ENCODE results near the gene SLC17A7.

SLC17A7 gene

GRCh38 chr19:49427339-49427738 lies 14.0 kb downstream of the SLC17A7 start:
- DNase-seq (ENCODE audit: low read depth), result no peak

DNA sequence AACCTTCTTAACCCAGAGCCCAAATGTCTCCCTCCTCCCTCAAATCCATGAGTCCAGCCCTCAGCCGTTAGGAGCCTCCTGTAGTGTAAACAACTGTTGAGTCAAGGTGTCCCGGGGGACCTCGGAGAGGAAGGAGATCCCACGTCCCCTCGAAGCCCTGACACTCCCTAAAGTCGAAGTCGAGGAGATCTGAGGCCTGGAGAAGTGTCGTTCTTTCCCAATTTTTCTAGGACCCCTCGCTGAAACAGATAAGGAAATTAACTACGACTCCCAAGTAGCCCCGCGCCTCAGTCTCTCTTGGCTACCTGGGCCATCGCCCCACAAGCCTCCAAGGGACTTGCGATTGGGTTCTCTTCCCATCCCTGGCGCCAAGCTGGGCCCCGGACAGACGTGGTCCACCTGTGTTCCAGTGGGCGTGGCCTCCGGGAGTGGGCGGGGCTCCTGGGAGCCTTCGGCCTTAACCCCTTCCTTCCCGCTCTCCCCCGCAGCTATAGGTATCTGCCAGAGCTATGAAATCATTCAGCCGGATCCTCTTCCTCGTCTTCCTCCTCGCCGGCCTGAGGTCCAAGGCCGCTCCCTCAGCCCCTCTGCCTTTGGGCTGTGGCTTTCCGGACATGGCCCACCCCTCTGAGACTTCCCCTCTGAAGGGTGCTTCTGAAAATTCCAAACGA lies 15.3 kb downstream of the SLC17A7 start:
- no peak for DNase-seq (ENCODE audit: low read depth)

- no peak for DNase-seq (ENCODE audit: low read depth)
Observed at GRCh38 chr19:49425178-49425577, 16.1 kb downstream of the SLC17A7 start, which contains the start of gene GFY. TSS of gene GFY (plus strand) at chr19:49425388. CDS start at chr19:49426431, 1,043 bp downstream.

GRCh38 chr19:49423985-49424303 lies 17.4 kb downstream of the SLC17A7 start:
- no peak for DNase-seq (ENCODE audit: low read depth)

- DNase-seq (ENCODE audit: low read depth), result no peak
Observed at GRCh38 chr19:49423071-49423984, 18.0 kb downstream of the SLC17A7 start, which contains the start of gene PTH2. TSS of gene PTH2 (minus strand) at chr19:49423441. CDS start at chr19:49423339, 102 bp downstream.

DNA sequence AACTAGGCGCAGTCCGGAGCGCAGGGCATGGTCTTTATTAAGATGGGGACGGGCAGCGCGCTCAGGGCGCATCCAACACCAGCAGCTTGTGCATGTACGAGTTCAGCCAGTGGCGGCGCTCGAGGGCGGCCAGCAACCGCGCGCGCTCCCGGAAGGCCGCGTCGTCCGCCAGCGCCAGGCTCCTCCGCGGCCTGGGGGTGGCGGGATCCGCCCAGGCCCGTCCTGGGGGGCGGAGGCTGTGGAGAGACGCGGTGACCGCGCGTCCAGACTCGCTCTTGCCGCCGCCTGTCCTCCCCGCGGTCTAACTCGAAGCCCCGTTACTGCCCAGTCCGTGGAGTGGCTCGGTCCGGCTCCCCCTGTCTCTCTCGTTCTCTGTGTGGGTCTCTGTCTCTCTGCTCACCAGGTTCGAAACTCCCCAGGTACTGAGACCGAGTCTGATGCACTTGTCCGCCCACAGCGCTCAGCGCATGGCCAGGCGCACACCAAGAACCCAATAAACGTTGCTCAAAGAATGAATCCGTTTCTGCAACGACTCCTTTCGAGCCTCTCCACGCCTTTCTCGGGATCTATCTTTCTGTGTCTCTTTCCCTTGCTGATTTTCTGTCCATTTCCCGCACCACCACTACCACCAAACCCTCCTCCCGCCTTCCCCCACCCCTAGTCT lies 18.8 kb downstream of the SLC17A7 start:
- DNase-seq (ENCODE audit: low read depth), result no peak

GRCh38 chr19:49421878-49422202 lies 19.5 kb downstream of the SLC17A7 start:
- DNase-seq (ENCODE audit: low read depth), result no peak

DNA sequence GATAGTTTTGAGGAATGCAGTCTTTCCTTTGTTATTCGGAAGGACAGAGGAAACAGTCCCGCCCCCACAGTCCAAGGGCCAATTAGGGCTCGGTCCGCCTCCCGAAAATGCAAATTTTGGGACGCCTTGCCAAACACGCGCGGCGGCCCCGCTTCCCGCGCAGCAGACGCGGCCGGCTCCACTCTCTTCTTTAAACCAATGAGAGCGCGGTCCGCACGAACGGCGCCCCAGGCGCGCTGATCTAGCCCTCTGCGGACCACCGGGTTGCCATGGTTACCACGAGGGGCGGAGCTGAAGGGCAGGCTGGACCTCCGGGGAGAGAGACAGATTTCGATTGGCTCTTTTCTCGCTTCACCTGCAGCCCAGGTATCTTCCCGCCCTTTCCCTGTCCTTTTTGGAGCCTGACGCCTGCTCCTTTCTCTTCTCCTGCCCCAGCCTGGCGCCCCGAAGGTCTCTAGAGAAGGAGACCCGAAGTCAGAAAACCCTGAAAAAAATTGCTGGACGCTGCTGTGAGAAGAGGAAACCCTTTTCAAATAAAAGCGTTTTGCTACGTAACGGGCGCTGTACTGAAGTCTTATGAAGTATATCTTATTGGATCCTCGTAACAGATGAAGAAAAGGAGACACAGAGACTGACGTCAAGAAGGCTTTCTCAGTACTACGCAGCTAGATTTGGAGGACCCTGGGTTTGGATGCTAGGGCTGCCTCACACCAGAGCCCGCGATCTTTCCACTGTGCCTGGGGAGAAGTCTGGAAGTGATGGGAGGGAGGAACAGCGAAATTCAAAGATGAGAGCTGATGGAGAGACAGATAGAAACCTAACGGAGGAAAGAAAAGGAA lies 20.1 kb downstream of the SLC17A7 start:
- no peak for DNase-seq (ENCODE audit: low read depth)

GRCh38 chr19:49420227-49420626 lies 21.1 kb downstream of the SLC17A7 start:
- DNase-seq (ENCODE audit: low read depth), result no peak

DNA sequence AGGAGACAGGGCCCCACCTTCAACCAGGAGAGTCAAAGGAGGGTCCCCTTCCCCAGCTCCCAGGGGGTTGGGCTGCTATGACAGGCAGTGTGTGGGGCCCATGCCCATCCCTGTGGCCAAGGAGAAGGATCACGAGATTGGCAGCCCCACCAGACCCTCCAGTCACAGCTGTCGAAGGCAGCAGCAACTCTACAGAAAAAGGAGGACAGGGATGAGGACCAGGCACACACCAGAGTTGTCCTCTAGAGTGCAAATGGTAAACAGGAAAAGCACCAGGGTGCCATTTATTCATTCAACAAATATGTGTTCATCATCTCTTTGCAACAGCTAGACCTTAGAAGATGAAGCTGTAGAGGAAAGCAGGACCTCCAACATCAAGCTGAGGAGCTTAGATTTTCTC lies 22.2 kb downstream of the SLC17A7 start:
- DNase-seq (ENCODE audit: low read depth), result no peak

DNA sequence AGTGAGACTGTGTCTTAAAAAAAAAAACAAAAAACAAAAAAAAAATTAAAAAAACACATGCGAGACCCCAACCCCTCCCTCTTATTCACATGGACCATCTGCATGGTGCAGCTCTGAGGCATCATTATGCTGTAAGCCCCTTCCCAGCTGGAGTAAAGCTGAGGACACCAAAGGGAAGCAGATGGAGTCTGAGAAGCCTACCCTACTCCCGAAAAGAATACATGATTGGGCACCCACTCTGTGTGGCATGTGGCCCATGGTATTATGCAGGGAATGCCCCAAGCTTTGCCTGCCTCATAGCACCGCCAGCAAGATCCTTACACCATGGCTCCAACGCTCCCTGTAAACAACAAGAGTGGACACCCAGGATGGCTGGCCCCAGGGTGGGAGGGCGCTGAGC lies 22.8 kb downstream of the SLC17A7 start:
- DNase-seq (ENCODE audit: low read depth), result no peak

- no peak for DNase-seq (ENCODE audit: low read depth)
Observed at GRCh38 chr19:49417088-49417487, 24.2 kb downstream of the SLC17A7 start.

DNA sequence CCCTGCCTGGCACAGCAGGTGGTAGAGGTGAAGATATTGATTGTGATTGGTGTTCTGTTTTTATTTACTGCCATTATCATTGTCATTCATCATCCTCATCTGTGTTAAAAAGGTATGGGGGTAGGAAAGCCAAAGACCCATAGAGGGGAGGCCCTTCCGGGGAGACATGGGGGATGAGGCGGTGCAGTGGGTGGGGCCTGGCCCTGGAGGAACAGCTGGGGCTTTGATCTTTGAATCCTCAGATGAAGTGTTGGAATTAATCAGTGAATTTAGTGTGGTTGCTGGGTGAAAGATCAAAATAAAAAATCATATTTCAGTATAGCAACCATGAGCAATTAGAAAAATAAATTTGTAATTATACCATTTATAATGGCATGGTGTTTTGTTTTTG lies 25.5 kb downstream of the SLC17A7 start:
- DNase-seq (ENCODE audit: low read depth), result no peak

GRCh38 chr19:49415102-49415809 lies 26.1 kb downstream of the SLC17A7 start:
- DNase-seq (ENCODE audit: low read depth), result no peak

DNA sequence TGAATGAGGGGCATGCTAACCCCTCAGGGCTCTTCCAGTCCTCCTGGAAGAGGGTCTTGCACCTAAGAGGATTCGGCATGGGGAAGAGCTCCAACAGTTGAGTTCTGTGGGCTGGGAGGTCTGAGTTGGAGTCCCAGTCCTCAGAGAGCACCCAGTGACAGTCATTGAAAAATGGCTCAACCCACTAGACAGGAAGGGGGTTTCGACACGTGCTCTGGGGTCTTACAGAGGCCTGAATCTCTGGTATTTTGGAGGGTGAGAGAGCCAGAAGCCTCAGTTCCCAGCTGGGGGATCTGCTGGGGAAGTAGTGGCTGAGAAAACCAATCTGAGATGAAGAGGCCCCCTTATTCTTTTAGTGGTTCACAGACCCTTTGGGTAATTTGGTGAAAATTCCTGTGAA lies 27.1 kb downstream of the SLC17A7 start:
- DNase-seq (ENCODE audit: low read depth), result no peak

DNA sequence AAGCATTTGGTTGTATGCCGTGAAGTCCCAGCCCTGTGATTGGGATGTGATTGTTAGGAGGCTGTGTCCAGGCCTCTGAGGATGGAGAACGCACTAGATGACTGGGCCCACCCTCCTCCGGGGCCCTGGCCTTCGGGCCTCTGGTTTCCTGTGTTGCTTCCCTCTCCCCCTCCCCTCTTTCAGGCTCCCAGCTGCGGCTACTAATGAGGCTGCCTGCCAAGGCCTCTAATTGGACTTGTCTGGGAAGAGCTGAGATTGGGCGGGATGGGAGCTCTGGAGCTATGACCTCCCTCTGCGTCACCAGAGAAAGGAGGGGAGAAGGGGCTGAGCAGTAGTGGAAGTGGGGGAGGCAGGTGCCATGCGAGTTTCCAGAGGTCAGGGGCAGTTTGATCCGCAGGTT lies 28.0 kb downstream of the SLC17A7 start:
- DNase-seq (ENCODE audit: low read depth), result no peak

DNA sequence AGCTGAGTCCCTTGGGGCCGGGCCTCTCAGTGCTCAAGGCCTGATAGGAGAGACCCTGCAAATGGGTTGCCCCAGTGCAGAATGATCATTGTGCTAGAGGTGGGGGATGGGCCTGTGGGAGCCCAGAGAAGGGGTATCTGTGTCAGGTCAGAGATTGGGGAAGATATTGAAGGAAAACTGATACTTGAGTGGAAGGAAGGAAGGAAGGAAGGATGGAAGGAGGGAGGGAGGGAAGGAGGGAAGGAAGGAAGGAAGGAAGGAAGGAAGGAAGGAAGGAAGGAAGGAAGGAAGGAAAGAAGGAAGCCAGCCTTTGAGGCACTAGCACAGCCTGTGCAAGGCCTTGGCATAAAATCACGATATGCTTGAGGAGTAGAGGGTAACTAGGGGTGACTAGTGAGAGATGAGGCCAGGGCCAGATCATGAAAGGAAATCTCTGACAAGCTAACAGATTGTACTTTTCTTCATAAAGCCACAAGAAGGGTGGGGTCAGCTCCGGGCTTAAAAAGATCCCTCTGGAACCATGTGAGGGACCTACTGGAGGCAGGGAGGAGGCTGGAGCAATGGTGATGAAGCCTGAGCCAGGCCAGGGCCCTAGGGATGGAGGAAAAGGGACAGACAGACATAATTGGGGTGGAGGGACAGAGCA lies 29.5 kb downstream of the SLC17A7 start:
- DNase-seq (ENCODE audit: low read depth), result no peak

DNA sequence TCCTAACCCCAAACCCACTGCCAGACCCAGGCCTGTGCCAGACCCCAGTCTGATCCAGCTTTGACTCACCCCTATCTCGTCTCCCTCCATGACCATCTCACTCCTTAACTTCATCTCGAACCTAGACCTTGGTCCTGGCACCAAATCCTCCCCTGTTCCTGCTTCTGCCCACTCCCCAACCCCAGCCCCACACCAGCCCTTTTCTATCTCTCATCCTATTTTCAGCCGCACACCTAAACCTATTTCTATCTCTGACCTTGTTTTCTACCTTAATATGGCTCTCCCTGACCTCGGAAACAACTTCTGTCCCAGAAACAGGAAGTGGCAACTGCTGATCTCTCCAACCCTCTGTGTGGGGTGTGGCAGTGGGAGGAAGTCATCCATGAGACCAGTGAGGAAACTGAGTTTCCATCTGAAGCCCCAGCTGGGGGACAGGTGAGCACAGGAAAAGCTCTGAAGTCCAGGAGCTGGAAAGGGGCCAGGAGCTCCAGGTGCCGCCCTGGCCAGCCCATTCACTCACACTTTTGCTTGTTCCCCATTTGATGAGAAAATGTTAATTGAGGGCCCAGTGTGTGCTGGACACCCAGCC lies 31.8 kb downstream of the SLC17A7 start:
- DNase-seq (ENCODE audit: low read depth), result no peak

- no peak for DNase-seq (ENCODE audit: low read depth)
Observed at GRCh38 chr19:49408816-49409440, 32.4 kb downstream of the SLC17A7 start.

DNA sequence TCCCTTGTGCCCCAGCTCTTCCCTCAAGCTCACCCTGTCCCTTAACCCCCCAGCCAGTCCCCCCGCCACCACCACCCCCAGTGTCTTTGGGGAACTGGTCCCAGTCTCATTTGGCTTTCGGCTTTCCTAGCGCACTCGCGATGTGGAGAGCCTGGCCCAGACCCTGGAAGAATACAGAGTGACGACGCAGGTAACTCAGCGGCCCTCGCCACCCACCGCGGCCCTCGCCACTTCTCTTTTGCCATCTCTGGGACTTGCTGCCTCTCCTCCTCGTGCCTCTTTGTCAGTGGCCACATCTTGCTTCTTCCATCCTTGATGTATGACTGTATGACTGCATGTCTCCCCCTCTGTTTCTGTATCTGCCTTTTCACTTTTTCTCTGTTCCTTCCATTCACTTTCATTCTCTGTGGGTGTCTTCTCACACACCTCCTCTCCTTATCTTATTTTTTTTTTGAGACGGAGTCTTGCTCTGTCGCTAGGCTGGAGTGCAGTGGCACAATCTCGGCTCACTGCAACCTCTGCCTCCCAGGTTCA lies 33.8 kb downstream of the SLC17A7 start:
- no peak for DNase-seq (ENCODE audit: low read depth)
